Osteoblast (primary cell): ENCODE data around the gene FLT1. TPM values are rescaled to one million over a fixed set of nuclear protein-coding genes. Genes with fewer than 3 reads are reported as not detected.

Experiments
- DNase-seq: peaks from one replicate; pipeline ENCODE4 v3.0.0; 2011; ENCODE audit warnings: low spot score, mixed read lengths; ENCODE audit not compliant: insufficient read length; ENCODE audit errors: missing footprints
- H2AFZ ChIP-seq: 2 replicates; pipeline ENCODE4 v1.6.0; 2011; ENCODE audit warnings: mild to moderate bottlenecking, low read length
- H3K27ac ChIP-seq: 2 replicates; pipeline ENCODE4 v1.5.1; 2011; ENCODE audit warnings: mild to moderate bottlenecking, low read depth, low read length, moderate library complexity
- H3K27me3 ChIP-seq: 2 replicates; pipeline ENCODE4 v1.6.0; 2012; ENCODE audit warnings: mild to moderate bottlenecking, control low read depth, inconsistent platforms, low read length, moderate library complexity; ENCODE audit not compliant: insufficient read depth
- H3K36me3 ChIP-seq: 2 replicates; pipeline ENCODE4 v1.5.1; 2011; ENCODE audit warnings: mild to moderate bottlenecking, low read length, control low read depth, moderate library complexity; ENCODE audit not compliant: insufficient read depth
- H3K4me1 ChIP-seq: 2 replicates; pipeline ENCODE4 v1.5.1; 2011; ENCODE audit warnings: mild to moderate bottlenecking, low read length, control low read depth, moderate library complexity; ENCODE audit not compliant: insufficient read depth
- H3K4me2 ChIP-seq: 2 replicates; pipeline ENCODE4 v1.6.0; 2011; ENCODE audit warnings: mild to moderate bottlenecking, low read length; ENCODE audit not compliant: insufficient read depth
- H3K4me3 ChIP-seq: fragments of 200-600 bp; sonication (generic); 3 replicates; pipeline ENCODE4 v1.5.1; 2012; ENCODE audit warnings: mild to moderate bottlenecking, low read length, inconsistent platforms; ENCODE audit not compliant: insufficient read depth
- H3K79me2 ChIP-seq: 2 replicates; pipeline ENCODE4 v1.6.0; 2012; ENCODE audit warnings: mild to moderate bottlenecking, low read length, control low read depth, inconsistent platforms; ENCODE audit not compliant: insufficient read depth
- H3K9me3 ChIP-seq: 2 replicates; pipeline ENCODE4 v1.5.1; 2011; ENCODE audit warnings: low read depth, low read length, control low read depth
- H4K20me1 ChIP-seq: 2 replicates; pipeline ENCODE4 v1.6.0; 2012; ENCODE audit warnings: mild to moderate bottlenecking, low read length, control low read depth; ENCODE audit not compliant: insufficient read depth
- CTCF ChIP-seq: IDR thresholded peaks from 2 replicates; pipeline ENCODE4 v1.5.1; 2011; ENCODE audit warnings: mild to moderate bottlenecking, low read depth, low read length, moderate library complexity; ENCODE audit errors: extremely low read depth
- total RNA-seq: library from RNA; depleted of rRNA; stranded (reverse); fragments of >200 nt; gene quantifications from 2 replicates; pipeline ENCODE4 v1.2.3, GENCODE V29; 2012

The FLT1 gene
- total RNA-seq, 1 donor = not detected

GRCh38 chr13:28325022-28325421 lies 169.9 kb downstream of the FLT1 start:
- Histone ChIP-seq H2AFZ (no peak overlapping the region), H3K4me1 (peaks cover 47% of the 10 kb centered on the region), H4K20me1 (no peaks in the 10 kb centered on the region), H3K9me3 (no peaks in the 10 kb centered on the region), H3K4me2 (peak overlapping the region; percentile 57), H3K4me3 (no peak overlapping the region), H3K36me3 (no peaks in the 10 kb centered on the region), H3K27ac (peak overlapping the region; percentile 44), H3K27me3 (no peaks in the 10 kb centered on the region), H3K79me2 (no peaks in the 10 kb centered on the region)
- no peak for TF ChIP-seq CTCF
- DNase-seq = peak; percentile 86

GRCh38 chr13:28324181-28324789 lies 170.6 kb downstream of the FLT1 start:
- Histone ChIP-seq H3K27ac (peak overlapping the region; percentile 44), H3K36me3 (no peaks in the 10 kb centered on the region), H3K27me3 (no peaks in the 10 kb centered on the region), H3K4me1 (peaks cover 40% of the 10 kb centered on the region), H3K9me3 (no peaks in the 10 kb centered on the region), H4K20me1 (no peaks in the 10 kb centered on the region), H2AFZ (peak overlapping the region; percentile 60), H3K4me3 (no peak overlapping the region), H3K79me2 (no peaks in the 10 kb centered on the region), H3K4me2 (peak overlapping the region; percentile 46)
- peak; percentile 86 for DNase-seq
- TF ChIP-seq CTCF = peak; percentile 91

GRCh38 chr13:28322256-28322905 lies 172.5 kb downstream of the FLT1 start:
- H3K4me2 ChIP-seq = no peak overlapping the region
- TF ChIP-seq CTCF = no peak
- H3K4me3 ChIP-seq = no peak overlapping the region
- no peaks in the 10 kb centered on the region for H3K79me2 ChIP-seq
- no peaks in the 10 kb centered on the region for H4K20me1 ChIP-seq
- H3K36me3 ChIP-seq = no peaks in the 10 kb centered on the region
- peaks cover 25% of the 10 kb centered on the region for H3K4me1 ChIP-seq
- no peak for DNase-seq
- no peaks in the 10 kb centered on the region for H3K9me3 ChIP-seq
- H3K27ac ChIP-seq = peak overlapping the region; percentile 31
- no peaks in the 10 kb centered on the region for H3K27me3 ChIP-seq
- peak overlapping the region; percentile 13 for H2AFZ ChIP-seq

GRCh38 chr13:28321756-28322155 lies 173.2 kb downstream of the FLT1 start:
- H2AFZ ChIP-seq = no peak overlapping the region

More at GRCh38 chr13:28321756-28322155, 173.2 kb downstream of the FLT1 start:
- Histone ChIP-seq H4K20me1 (no peaks in the 10 kb centered on the region), H3K9me3 (no peaks in the 10 kb centered on the region), H3K4me2 (no peak overlapping the region), H3K27ac (peak overlapping the region; percentile 18), H3K4me1 (peaks cover 25% of the 10 kb centered on the region), H3K79me2 (no peaks in the 10 kb centered on the region), H3K4me3 (no peak overlapping the region), H3K36me3 (no peaks in the 10 kb centered on the region), H3K27me3 (no peaks in the 10 kb centered on the region)
- DNase-seq = peak; percentile 72
- TF ChIP-seq CTCF = no peak
